ENCODE data around the gene TEAD4.

The TEAD4 gene

GRCh38 chr12:3083241-3083920 is 124.2 kb downstream of the TEAD4 start:
- no peak for DNase-seq (ENCODE audit: low read depth)

GRCh38 chr12:3083921-3084347 is 124.7 kb downstream of the TEAD4 start:
- DNase-seq (ENCODE audit: low read depth), result no peak

GRCh38 chr12:3084742-3085141 is 125.5 kb downstream of the TEAD4 start:
- DNase-seq (ENCODE audit: low read depth), result no peak

- no peak for DNase-seq (ENCODE audit: low read depth)
Measured at GRCh38 chr12:3085341-3086139, 126.3 kb downstream of the TEAD4 start.

- DNase-seq (ENCODE audit: low read depth), result no peak
Measured at GRCh38 chr12:3086211-3086610, 127.0 kb downstream of the TEAD4 start.

GRCh38 chr12:3086729-3087323 is 127.6 kb downstream of the TEAD4 start:
- no peak for DNase-seq (ENCODE audit: low read depth)

- DNase-seq (ENCODE audit: low read depth), result no peak
Measured at GRCh38 chr12:3087758-3088650, 128.8 kb downstream of the TEAD4 start.

GRCh38 chr12:3089588-3089987 is 130.4 kb downstream of the TEAD4 start:
- no peak for DNase-seq (ENCODE audit: low read depth)
